Kidney (tissue), 14 donors: Measurements from ENCODE around the gene PRUNE2. TPM values are rescaled to one million over a fixed set of nuclear protein-coding genes. Genes with fewer than 3 reads are reported as not detected.

Experiments
- DNase-seq, 5 donors: peaks; one replicate each; pipeline ENCODE4 v3.0.0-alpha.2; 2013 to 2020
- FAIRE-seq: peaks from 2 replicates; lab custom pipeline; 2012; peaks lifted over from hg19 to GRCh38; lab: Jason Lieb, UNC
- H3K27ac ChIP-seq, 2 donors: one replicate each; pipeline ENCODE4 v1.7.0; 2013; ENCODE audit warnings: low read depth in 2 of 2, low read length in 2 of 2, inconsistent platforms in 1 of 2
- H3K27me3 ChIP-seq: one replicate; pipeline ENCODE4 v1.7.1; 2013; ENCODE audit warnings: low read length, inconsistent platforms; ENCODE audit not compliant: control insufficient read depth, insufficient read depth
- H3K36me3 ChIP-seq, 3 donors: one replicate each; pipeline versions ENCODE4 v1.7.0 to v1.7.1; 2013; ENCODE audit warnings: low read length in 3 of 3, control low read depth in 1 of 3, inconsistent platforms in 1 of 3; ENCODE audit not compliant: insufficient read depth in 3 of 3, control insufficient read depth in 2 of 3
- H3K4me1 ChIP-seq, 3 donors: one replicate each; pipeline versions ENCODE4 v1.7.0 to v1.7.1; 2013; ENCODE audit warnings: low read length in 3 of 3, inconsistent platforms in 1 of 3, low read depth in 1 of 3; ENCODE audit not compliant: control insufficient read depth in 2 of 3, insufficient read depth in 2 of 3
- H3K4me3 ChIP-seq, 3 donors: one replicate each; pipeline versions ENCODE4 v1.7.0 to v1.8.1; 2013; ENCODE audit warnings: low read length in 3 of 3, control low read depth in 1 of 3, inconsistent platforms in 1 of 3
- H3K9ac ChIP-seq, 3 donors: one replicate each; pipeline versions ENCODE4 v1.7.0 to v1.7.1; 2013; ENCODE audit warnings: low read length in 3 of 3, control low read depth in 1 of 3, inconsistent platforms in 1 of 3
- H3K9me3 ChIP-seq, 3 donors: one replicate each; pipeline versions ENCODE4 v1.7.0 to v1.7.1; 2013; ENCODE audit warnings: low read length in 3 of 3, control low read depth in 1 of 3, inconsistent platforms in 1 of 3; ENCODE audit not compliant: control insufficient read depth in 2 of 3, insufficient read depth in 1 of 3
- intact Hi-C: fragments of 100-400 bp; cut with DNase I; formaldehyde crosslinking; loops from one replicate; pipeline ENCODE4 v1.11.1; 2022
- polyA plus RNA-seq: library from polyadenylated mRNA; stranded (reverse); fragments of 350-450 nt; fragmentation: Illumina TruSeq; extraction: RNeasy Lipid Tissue Mini Kit (QIAGEN cat#74804); gene quantifications from one replicate; pipeline ENCODE4 v1.2.3, GENCODE V29; 2014; ENCODE audit warnings: low read depth, low replicate concordance; ENCODE audit not compliant: insufficient read depth
- total RNA-seq: library from RNA; stranded (reverse); fragmentation: NEBNext Ultra II Directional; extraction: Animal tissue kit (Norgen Biotek cat#: 25700); gene quantifications from one replicate; pipeline ENCODE4 v1.2.1, GENCODE V29; 2021
- TF ChIP-seq, protein P1 (sequence below): IDR thresholded peaks from 3 replicates; pipeline ENCODE4 v1.5.1; 2012; ENCODE audit warnings: mild to moderate bottlenecking, moderate library complexity, borderline replicate concordance; ENCODE audit not compliant: insufficient read depth; ENCODE audit errors: extremely low read depth
- donor health status: control.
- donor health status: control.
- donor health status: control.
- donor health status: control.
- donor health status: control.
- donor health status: DM: yes; HTN: yes; CAD: no.
- donor health status: Normal renal cell carcinoma (clear cell type).

Gene PRUNE2
- total and polyA plus RNA-seq, 2 donors from 2014 or later = 12.6 to 65.1 TPM

GRCh38 chr9:76803762-76804161 lies 102.2 kb downstream of the PRUNE2 start:
- no peak for FAIRE-seq
- TF ChIP-seq, protein P1, sequence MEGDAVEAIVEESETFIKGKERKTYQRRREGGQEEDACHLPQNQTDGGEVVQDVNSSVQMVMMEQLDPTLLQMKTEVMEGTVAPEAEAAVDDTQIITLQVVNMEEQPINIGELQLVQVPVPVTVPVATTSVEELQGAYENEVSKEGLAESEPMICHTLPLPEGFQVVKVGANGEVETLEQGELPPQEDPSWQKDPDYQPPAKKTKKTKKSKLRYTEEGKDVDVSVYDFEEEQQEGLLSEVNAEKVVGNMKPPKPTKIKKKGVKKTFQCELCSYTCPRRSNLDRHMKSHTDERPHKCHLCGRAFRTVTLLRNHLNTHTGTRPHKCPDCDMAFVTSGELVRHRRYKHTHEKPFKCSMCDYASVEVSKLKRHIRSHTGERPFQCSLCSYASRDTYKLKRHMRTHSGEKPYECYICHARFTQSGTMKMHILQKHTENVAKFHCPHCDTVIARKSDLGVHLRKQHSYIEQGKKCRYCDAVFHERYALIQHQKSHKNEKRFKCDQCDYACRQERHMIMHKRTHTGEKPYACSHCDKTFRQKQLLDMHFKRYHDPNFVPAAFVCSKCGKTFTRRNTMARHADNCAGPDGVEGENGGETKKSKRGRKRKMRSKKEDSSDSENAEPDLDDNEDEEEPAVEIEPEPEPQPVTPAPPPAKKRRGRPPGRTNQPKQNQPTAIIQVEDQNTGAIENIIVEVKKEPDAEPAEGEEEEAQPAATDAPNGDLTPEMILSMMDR = no peak
- intact Hi-C loops = loop anchor here (10.0 kb wide), 1 partner anchor 191 kb away; no protein-coding TSS in a partner anchor

DNA sequence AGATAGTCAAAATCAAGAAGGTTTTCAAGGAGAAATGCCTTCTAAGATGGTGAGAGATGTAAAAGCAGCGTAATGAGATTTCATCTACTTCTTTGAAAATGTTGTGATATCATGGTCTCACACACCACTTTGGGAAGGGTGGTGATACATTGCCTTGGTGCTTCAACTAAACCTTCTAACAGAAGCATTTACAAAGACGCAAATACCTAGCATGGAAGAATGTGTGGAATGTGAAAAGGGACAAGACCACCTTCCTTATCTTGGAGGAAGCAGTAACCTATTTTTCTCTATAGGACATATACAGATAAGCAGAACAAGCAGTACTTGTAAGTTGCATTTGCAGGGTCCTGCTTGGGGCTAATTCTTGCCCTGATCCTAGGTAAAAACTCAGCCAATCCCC lies 102.8 kb downstream of the PRUNE2 start:
- no peak overlapping the region for H3K27ac ChIP-seq
- H3K9ac ChIP-seq = no peak overlapping the region
- no peaks in the 10 kb centered on the region for H3K27me3 ChIP-seq
- intact Hi-C loops = loop anchor here (10.0 kb wide), 1 partner anchor 192 kb away; no protein-coding TSS in a partner anchor
- no peaks in the 10 kb centered on the region for H3K4me1 ChIP-seq
- no peaks in the 10 kb centered on the region for H3K36me3 ChIP-seq
- TF ChIP-seq, protein P1 = no peak
- no peak overlapping the region for H3K4me3 ChIP-seq
- FAIRE-seq = no peak
- H3K9me3 ChIP-seq = no peaks in the 10 kb centered on the region
- DNase-seq = no peak

More at GRCh38 chr9:76803762-76804161, 102.2 kb downstream of the PRUNE2 start:
- H3K9me3 ChIP-seq = no peaks in the 10 kb centered on the region
- H3K36me3 ChIP-seq = no peaks in the 10 kb centered on the region
- no peak overlapping the region for H3K9ac ChIP-seq
- H3K4me1 ChIP-seq = no peaks in the 10 kb centered on the region
- H3K27ac ChIP-seq = no peak overlapping the region
- no peaks in the 10 kb centered on the region for H3K27me3 ChIP-seq
- no peak for DNase-seq
- H3K4me3 ChIP-seq = no peak overlapping the region

- no peaks in the 10 kb centered on the region for H3K36me3 ChIP-seq
- no peak overlapping the region for H3K4me3 ChIP-seq
- no peak for DNase-seq
- H3K9me3 ChIP-seq = no peaks in the 10 kb centered on the region
- intact Hi-C loops = loop anchor here (10.0 kb wide), 1 partner anchor 194 kb away; no protein-coding TSS in a partner anchor
- H3K27me3 ChIP-seq = no peaks in the 10 kb centered on the region
- H3K9ac ChIP-seq = no peak overlapping the region
- H3K4me1 ChIP-seq = no peaks in the 10 kb centered on the region
- TF ChIP-seq, protein P1 = no peak
- no peak for FAIRE-seq
- no peak overlapping the region for H3K27ac ChIP-seq
Observed at GRCh38 chr9:76800901-76801300, 105.0 kb downstream of the PRUNE2 start.

- Histone ChIP-seq H3K27me3 (no peaks in the 10 kb centered on the region), H3K4me3 (no peak overlapping the region), H3K36me3 (no peaks in the 10 kb centered on the region), H3K27ac (no peak overlapping the region), H3K9ac (no peak overlapping the region), H3K4me1 (no peaks in the 10 kb centered on the region), H3K9me3 (no peaks in the 10 kb centered on the region)
- no peak for DNase-seq
- FAIRE-seq = no peak
- TF ChIP-seq, protein P1 = no peak
- intact Hi-C loops = no loop called here
Observed at GRCh38 chr9:76799473-76799872, 106.4 kb downstream of the PRUNE2 start.
